HG03025 (cell line): Measurements from ENCODE around the gene ACP1.

Experiments
- ATAC-seq: cut with Tn5 transposase; IDR thresholded peaks from one replicate; pipeline ENCODE4 v1.9.1; 2021; ENCODE audit warnings: mild to moderate bottlenecking, moderate library complexity; ENCODE audit not compliant: unreplicated experiment, low FRiP score

Gene ACP1

DNA sequence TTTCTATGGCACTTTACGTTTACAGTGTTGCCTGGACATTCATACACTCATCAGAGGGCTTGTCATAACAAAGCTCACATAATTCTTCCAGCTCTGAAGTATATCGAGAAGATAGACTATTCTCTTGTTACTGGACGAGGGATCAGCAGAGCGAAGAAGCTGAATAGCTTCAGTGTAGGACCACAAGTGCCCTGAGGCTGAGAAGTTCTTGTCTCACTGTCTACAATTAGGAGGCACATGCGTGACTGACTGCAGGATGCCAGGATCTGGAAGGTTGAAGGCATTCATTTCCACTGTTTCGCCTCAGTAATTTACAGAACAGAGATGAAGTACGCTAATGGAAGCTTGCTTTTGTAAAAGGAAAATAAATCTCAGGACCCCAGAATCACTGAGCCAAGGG is 10.5 kb upstream of the ACP1 start:
- ATAC-seq, result no peak

DNA sequence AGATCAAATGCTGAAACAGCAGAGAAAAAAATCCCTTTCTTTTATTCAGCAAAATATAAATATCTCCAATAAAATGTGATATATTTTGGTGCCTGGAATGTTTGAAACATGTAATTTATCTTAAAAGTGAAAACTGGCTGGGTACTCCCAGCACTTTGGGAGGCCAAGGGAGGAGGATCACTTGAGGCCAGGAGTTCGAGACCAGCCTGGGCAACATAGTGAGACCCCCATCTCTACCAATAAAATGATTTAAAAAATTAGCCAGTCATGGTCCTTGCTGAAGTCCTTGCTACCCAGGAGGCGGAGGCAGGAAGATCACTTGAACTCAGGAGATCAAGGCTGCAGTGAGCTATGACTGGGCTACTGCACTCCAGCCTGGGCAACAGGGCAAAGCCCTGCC is 9.6 kb upstream of the ACP1 start:
- ATAC-seq, result no peak

DNA sequence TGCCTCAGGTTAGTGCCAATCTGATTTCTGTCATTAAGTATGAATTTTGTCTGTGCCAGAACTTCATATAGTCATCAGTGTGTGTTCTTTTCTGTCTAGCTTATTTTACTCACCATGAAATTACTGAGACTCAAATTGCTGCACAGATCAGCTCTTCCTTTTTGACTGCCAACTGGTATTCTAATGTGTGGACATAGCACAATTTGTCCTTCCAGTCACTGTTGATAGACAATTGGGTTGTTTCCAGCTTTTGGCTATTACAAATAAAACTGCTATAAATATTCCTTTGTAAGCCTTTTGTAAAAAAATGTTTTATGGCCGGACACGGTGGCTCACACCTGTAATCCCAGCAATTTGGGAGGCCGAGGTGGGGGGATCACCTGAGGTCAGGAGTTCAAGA is 8.7 kb upstream of the ACP1 start:
- no peak for ATAC-seq

DNA sequence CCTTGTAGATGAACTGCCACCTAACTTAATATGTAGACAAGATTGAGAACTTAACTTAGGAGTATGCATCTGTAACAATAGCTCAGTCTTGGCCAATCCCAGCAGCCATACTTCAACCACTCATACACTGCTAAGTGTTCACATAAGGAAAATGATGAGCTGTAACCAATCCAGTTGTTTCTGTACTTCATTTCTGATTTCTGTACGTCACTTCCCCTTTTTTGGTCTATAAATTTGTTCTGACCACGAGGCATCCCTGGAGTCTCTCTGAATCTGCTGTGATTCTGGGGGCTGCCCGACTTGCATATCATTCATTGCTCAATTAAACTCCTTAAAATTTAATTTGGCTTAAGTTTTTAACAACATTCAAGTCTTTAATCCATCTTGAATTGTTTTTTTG is 7.3 kb upstream of the ACP1 start:
- no peak for ATAC-seq

DNA sequence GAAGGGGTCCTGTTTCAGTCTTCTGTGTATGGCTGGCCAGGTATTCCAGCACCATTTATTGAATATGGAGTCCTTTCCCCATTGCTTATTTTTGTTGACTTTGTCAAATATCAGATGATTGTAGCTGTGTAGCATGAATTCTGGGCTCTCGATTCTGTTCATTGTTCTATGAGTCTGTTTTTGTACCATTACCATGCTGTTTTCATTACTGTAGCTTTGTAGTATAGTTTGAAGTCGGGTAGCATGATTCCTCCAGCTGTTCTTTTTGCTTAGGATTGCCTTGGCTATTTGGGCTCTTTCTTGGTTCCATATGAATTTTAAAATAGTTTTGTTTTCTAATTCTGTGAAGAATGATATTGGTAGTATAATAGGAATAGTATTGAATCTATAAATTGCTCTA is 6.9 kb upstream of the ACP1 start:
- ATAC-seq, result no peak

DNA sequence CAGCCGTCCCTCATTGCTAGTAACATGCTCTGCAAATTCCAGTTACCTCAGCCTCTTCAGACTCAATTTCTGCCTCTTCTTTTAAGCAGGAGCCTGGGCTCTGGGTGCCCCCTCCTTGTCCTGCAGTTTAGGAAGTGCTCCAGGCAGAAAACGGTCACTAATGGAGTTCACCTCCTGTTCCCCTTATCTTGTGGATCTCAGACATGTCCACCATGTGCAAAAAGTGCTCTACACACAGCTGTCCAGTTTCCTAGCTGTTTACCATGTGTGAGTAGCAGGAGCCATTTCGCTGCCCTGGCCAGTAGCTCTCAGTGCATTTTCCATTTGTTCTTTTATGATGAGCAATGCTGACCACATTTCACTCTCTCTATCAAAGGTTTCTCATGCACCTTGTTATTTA is 5.8 kb upstream of the ACP1 start:
- no peak for ATAC-seq

DNA sequence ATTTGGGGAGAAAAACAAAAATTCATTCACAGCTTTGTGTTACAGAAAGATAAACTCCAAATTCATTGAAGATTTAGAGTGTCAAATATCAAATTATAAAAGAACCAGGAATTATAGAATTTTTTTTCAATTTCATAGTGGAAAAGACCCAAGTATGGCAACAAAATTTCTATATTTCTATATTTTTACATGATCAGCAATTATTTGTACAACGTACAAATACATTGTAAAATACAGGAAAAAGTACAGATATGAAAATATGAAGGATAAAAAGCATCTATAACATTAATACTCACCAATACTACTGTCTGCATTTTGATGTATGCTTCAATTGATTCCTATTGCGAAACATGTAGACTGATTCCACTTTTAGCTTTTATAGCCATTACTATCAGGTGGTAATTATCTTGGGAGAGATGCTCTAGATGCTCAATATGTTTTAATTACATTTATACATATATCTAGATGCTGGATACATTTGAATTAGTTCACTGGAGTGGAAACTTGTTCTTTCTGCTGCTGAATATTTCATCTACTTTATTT is 4.9 kb upstream of the ACP1 start:
- ATAC-seq, result no peak

DNA sequence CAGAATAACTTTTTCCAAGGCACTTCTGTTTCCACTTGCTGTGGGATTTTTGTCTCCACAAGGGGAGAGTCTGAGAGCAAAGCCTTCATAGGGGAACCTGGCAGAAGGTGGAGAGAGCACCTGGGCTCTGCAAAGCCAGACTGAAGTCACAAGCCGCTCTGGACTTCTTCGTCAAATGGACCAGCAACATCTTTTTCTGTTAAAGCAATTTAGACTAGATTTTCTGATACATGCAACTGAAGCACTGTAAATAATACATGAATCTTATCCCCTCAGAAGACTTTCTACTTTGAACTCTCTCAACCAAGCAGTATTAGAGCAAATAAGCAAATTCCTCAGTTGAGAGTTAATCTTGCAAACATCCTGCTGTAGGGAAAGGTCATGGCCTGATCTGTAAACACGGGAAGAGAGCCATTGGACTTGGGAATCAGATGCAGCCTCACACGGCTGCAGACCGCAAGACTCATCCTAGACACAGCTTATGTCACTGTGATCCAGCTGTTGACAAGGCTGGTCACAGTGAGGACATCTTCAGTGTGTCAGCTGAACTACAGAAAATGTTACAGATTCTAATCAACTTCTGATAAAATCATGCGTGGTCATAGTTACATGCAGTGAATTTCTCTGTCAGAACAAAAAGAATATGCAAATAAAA is 4.1 kb upstream of the ACP1 start:
- ATAC-seq, result no peak

DNA sequence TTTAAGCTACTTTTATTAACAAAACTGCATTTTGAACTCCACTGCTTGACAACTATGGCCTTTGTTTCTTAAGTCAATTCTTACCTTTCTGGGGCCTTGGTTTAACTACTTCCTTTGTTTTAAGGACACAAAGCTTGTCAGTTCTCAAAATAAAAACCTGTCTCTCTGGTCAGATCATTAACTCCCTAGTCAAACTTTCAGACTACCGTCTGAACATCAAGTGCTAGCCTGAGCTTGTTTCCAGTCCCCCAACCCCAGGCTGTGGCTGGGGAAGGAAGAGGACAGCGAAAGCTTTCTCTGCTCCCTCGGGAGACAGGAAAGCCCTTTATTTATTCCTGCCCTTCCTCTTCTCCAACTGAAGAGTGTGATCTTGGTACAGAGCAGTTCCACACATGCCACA is 2.6 kb upstream of the ACP1 start:
- ATAC-seq, result no peak

DNA sequence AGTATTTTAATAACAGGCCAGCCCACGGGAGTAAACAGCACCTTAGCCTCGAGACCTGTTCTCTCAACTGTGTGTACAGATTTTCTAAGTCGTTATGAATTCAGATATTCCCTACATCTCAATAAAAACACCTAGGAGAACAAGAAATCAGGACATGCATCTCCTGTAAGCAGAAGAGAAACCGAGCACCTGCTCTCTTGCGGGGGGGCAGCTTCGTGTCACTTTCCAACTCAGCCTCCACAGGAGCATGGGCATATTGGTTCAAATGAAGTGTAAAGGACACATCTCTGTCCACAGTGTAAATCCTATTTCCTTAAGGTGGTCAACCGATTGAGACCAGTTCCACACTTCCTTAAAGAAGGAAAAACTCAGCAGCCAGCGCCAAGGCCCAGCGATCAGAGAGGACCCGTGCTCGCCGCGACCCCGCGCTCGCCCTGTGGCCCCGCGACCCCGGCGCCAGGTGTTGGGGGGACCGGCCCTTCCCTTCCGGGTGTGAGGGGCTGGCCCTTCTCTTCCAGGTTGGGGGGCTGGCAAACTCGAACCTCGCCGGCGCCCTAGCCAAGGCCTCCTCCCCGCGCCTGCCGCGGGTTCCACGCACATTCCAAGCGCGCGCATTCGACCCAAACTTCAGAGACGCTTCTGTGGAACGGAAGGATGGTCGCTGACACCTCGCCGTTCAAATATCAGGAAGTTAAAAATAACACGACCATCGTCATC is 1.6 kb upstream of the ACP1 start:
- ATAC-seq, result no peak

DNA sequence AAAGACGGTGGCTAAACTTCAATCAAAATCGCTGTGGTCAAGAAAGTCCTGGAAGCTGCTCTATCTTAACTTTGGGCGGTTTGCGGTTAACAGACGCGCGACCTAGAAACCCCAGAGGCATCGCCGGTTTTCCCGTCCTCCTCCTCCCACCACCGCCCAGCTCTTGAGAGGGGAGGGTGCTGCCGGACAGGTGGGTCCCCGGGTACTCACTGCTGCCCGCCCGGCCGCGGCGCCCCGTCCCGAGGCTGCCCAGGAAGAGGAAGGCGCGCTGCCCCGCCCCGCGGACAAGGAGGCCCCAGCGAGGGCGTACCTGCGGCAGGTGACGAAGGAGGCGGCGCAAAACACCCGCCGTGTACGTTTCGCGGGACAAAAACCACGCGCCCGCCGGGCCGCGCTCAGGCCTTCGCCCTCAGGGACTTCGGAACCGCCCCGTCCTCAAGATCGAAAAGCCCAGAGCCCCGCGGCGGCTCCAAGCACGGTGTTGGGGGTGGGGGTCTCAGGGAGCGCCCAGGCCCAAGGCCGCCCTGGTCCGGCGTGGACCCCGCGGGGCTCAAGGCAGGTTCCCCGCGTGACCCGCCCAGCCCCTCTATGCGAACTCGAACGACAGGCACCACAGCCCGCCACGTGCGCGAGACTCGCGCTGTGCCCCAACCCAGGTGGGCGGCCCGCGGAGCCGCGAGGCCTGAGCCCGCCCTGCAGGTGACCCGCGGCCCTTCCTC is 814 bp upstream of the ACP1 start, which contains the start of gene SH3YL1:
SH3YL1 (minus strand) TSS at position 259 of the 719 bp plus-strand sequence; CDS start at position 211, 48 bp downstream.
- peak; percentile 24 for ATAC-seq

DNA sequence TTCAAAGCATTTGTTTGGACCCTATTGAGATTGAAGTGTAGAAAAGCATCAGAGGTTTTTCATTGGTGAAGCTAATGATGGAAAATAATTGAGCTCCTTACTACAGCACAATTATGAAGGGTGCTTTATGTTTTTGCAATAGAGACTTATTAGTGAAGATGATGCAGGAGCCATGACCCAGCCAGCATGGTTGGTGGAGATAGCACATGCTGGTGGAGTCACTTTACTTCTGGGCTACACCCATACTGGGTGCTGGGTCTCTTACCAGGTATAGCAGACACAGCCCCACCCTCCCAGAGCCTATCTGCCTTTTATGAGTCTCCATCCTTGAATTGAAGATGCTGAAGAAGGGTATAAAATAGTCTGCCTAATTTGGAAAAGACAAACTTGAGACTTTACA is 3.6 kb downstream of the ACP1 start:
- no peak for ATAC-seq

DNA sequence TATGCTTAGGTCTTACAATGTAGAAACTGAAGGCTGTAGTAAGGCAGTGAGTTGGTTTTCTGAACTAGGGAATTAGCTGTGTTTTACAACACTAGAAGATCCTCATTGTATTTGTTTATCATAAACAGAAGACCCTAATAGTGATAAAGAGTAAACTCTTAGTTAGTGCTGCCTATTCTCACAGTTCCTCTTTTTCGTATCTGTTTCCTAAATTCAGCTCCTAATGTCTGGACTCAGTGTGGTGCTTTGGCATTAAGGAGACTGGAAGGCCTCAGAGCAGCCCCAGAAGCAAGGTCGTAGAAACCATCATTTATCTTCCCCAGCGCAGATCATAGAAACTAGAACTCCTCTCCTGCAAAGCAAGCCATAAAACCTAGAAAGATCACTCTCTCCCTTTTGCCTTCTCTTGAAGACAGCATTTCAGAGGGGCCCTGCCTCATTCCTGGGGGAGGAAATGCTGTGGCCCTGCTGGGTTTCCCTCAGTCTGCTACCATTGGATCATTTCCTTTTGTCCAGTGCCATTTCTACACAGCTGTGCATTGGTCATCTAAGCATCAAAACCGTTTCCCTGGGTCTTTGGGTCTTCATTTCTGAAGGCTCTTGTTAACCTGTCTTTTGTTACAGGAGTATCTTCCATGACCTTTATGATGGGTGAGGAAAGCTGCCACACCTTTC is 4.7 kb downstream of the ACP1 start:
- ATAC-seq, result no peak

DNA sequence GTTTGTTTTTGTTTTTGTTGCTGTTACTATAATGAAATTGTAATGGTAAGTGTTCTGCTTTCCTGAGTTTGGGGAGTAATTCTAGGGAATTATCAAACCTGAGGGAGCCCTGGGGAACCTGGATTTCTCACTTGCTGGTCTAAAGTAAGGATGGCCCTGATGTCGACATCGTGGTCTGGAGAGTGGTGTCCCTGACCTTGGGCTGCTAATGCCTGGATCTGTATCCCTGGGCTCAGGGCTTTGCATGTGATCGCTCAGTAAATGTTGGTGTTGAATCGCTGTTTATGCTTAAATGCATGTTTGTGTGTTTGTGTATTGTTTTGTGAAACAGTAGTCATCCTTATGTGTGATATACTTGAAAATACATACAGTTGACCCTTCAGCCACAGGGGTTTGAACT is 6.1 kb downstream of the ACP1 start:
- ATAC-seq, result no peak

DNA sequence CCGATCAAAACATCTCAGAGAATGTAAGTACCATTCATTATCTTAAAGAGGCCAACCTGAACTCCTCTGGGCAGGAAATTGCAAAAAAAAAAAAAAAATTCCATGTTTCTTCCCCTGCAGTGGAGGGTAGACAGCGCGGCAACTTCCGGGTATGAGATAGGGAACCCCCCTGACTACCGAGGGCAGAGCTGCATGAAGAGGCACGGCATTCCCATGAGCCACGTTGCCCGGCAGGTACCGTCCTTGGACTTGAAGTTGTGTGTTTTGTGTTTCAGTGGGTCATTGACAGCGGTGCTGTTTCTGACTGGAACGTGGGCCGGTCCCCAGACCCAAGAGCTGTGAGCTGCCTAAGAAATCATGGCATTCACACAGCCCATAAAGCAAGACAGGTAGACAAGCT is 7.2 kb downstream of the ACP1 start:
- no peak for ATAC-seq

DNA sequence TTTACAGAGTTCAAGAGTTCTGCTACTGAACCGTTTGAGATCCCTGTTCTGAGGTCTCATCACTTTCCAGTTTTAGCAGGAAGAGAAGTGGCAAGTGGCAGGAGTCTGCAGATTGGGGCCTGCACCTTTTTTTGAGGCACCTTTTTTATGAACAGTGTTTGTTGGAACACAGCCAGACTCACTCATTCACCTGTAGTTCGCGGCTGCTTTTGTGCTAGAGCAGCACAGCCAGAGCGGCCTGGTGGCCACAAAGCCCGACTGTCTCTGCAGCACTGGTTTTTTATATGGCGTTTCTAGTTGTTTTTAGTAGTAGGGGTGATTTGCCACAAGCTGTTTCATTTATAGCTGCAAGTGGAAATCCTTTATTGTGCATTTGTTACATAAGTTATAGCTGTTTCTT is 8.6 kb downstream of the ACP1 start:
- no peak for ATAC-seq

DNA sequence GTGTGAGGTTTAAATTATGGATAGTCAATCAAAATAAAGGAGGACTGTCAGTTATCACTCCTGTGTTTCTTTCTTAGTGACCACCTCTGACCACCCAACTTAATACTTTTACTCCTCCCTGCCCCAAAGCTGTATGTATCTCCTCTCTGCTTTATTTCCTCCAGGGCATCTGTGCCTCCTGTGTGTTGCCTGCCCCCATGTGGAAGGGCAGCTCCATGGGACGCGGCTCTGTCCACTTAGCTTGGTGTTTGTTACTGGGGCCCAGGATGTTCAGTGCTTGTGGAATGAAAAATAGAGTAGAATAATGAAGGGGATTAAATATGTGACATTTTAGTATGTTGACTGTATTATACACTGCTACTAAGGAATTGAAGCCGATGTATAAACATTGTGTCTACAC is 9.8 kb downstream of the ACP1 start:
- ATAC-seq, result no peak

DNA sequence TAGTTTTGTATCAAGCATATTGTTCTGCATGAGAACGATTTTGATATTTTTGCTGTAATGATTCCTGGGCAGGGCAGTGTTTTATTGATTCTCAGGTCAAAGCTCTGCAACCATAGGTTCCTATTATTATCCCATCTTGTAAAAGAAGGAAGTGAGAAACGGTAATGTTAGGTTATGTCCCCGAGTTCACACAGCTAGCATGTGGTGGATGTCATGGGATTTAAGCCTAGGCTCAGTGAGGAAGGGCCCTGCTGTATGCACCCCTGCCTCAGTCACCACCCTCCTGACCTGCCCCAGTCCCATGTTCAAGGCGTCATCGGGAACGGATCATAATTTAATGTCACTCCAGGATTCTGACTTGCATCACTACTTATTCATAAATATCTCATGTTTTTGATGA is 10.7 kb downstream of the ACP1 start:
- ATAC-seq, result peak; percentile 98

DNA sequence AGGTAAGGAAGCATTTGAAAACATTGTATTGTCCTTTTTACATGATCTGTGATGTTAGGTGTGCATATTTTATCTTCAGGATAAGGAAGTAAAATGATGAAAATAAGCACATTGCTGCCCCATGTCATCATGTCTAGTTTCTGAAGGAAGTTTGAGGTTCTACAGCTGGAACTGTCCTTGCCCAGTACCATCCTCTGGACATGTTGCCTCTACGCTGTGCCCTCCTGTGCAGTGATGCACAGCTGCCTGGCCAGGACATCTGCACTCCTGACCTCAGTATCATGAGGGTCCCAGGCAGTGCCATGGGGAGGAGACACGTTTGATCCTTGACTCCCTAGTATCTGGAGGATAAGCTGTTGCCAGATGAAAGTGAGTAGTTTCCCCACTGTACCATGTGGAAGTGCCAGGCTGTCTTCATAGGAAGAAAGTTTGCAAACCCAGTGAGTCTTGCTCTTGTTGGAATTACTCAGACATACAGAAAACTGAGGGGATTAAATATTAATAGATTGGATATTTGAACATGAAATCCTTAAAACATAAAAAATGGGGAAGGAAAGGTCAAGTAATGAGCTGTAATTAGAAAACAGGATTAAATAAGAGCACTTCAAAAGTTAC is 13.7 kb downstream of the ACP1 start:
- no peak for ATAC-seq

DNA sequence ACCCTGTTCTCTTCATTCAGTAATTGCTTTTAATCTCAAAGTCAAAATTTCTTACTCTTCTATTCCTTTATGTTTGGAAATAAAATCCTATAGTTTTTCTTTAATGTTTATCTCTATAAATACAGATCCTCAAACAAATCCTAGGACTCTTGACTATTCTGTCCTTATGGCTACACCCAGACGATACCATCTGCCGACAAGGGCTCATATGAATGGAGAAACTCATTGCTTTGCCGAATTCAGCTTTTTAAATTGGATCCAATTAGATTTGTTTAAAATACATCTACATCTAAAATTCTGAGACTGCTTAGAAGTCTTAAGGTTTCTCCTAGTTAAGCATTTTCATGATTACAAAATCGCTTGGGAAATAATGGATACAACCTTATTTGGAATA is 14.2 kb downstream of the ACP1 start:
- no peak for ATAC-seq

DNA sequence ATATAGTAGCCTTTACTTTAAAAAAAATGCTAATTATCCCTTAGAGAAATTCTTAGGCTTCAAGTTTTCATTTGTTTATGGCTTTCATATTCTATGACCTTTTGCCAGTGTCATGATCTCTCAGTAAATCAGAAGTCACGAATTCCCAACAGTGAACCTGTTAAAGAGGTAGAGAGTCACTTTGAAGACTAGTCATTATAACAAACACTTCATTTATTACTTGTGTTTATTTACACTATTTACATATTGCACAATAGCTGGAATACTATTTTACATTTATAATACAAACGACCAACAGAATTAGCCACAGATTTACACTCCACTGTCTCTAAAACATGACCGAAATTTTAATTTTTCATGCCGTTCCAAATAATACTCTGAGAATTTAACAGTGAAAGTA is 14.6 kb downstream of the ACP1 start:
- no peak for ATAC-seq
